Effector memory CD4-positive, alpha-beta T cell (primary cell): Measurements from ENCODE around the gene LITAF.
"Not testable (repeated sequence)": the region's sequence is repeated elsewhere in the genome, so short reads cannot be mapped to it uniquely, and the experiment has no call there.

ENCODE experiments used
- DNase-seq, 3 donors: peaks; one replicate each; pipeline ENCODE4 v3.0.0-alpha.2; 2020
- H3K27ac ChIP-seq: 2 replicates; pipeline ENCODE4 v1.7.0; 2013; ENCODE audit warnings: mild to moderate bottlenecking, low read length, moderate library complexity; ENCODE audit not compliant: insufficient read depth, poor library complexity, severe bottlenecking
- H3K27me3 ChIP-seq: replicated peaks from 2 replicates; pipeline ENCODE4 v1.7.0; 2013; ENCODE audit warnings: mild to moderate bottlenecking, low read length; ENCODE audit not compliant: insufficient read depth, control insufficient read depth, poor library complexity, severe bottlenecking
- H3K36me3 ChIP-seq: 2 replicates; pipeline ENCODE4 v1.7.0; 2013; ENCODE audit warnings: mild to moderate bottlenecking, low read length, moderate library complexity; ENCODE audit not compliant: control insufficient read depth, insufficient read depth
- H3K4me1 ChIP-seq: 2 replicates; pipeline ENCODE4 v1.7.0; 2013; ENCODE audit warnings: low read length, mild to moderate bottlenecking; ENCODE audit not compliant: control insufficient read depth, insufficient read depth, poor library complexity, severe bottlenecking
- H3K4me3 ChIP-seq: 2 replicates; pipeline ENCODE4 v1.7.0; 2013; ENCODE audit warnings: low read length, low read depth, mild to moderate bottlenecking; ENCODE audit not compliant: insufficient read depth, poor library complexity, severe bottlenecking
- H3K9me3 ChIP-seq: 2 replicates; pipeline ENCODE4 v1.7.0; 2013; ENCODE audit warnings: mild to moderate bottlenecking, low read length, moderate library complexity; ENCODE audit not compliant: control insufficient read depth

The LITAF gene

GRCh38 chr16:11563493-11564040 is 23.2 kb downstream of the LITAF start:
- no peak overlapping the region for H3K27ac ChIP-seq
- peaks cover 12% of the 10 kb centered on the region for H3K36me3 ChIP-seq
- H3K4me1 ChIP-seq: peaks cover 44% of the 10 kb centered on the region
- H3K4me3 ChIP-seq: no peak overlapping the region
- H3K27me3 ChIP-seq: no peaks in the 10 kb centered on the region
- H3K9me3 ChIP-seq: no peaks in the 10 kb centered on the region
- DNase-seq: no peak

- H3K9me3 ChIP-seq: no peaks in the 10 kb centered on the region
- no peak for DNase-seq
- H3K36me3 ChIP-seq: peaks cover 12% of the 10 kb centered on the region
- no peak overlapping the region for H3K27ac ChIP-seq
- no peaks in the 10 kb centered on the region for H3K27me3 ChIP-seq
- H3K4me1 ChIP-seq: peaks cover 48% of the 10 kb centered on the region
- no peak overlapping the region for H3K4me3 ChIP-seq
Observed at GRCh38 chr16:11562941-11563340, 23.8 kb downstream of the LITAF start.

GRCh38 chr16:11562411-11562810 is 24.3 kb downstream of the LITAF start:
- peaks cover 53% of the 10 kb centered on the region for H3K4me1 ChIP-seq
- peak overlapping the region; percentile 87 for H3K27ac ChIP-seq
- peaks cover 12% of the 10 kb centered on the region for H3K36me3 ChIP-seq
- no peak overlapping the region for H3K4me3 ChIP-seq
- H3K9me3 ChIP-seq: no peaks in the 10 kb centered on the region
- H3K27me3 ChIP-seq: no peaks in the 10 kb centered on the region
- DNase-seq: no peak

GRCh38 chr16:11561856-11562255 is 24.9 kb downstream of the LITAF start:
- Histone ChIP-seq H3K9me3 (no peaks in the 10 kb centered on the region), H3K27ac (peak overlapping the region; percentile 87), H3K27me3 (no peaks in the 10 kb centered on the region), H3K4me1 (peaks cover 58% of the 10 kb centered on the region), H3K4me3 (peak overlapping the region; percentile 41), H3K36me3 (peaks cover 12% of the 10 kb centered on the region)
- no peak for DNase-seq

GRCh38 chr16:11561454-11561805 is 25.3 kb downstream of the LITAF start:
- Histone ChIP-seq H3K27ac (peak overlapping the region; percentile 87), H3K9me3 (no peaks in the 10 kb centered on the region), H3K4me1 (peaks cover 60% of the 10 kb centered on the region), H3K36me3 (peaks cover 11% of the 10 kb centered on the region), H3K4me3 (peak overlapping the region; percentile 41), H3K27me3 (no peaks in the 10 kb centered on the region)
- DNase-seq: no peak

- peaks cover 62% of the 10 kb centered on the region for H3K4me1 ChIP-seq
- H3K27me3 ChIP-seq: no peaks in the 10 kb centered on the region
- H3K27ac ChIP-seq: peak overlapping the region; percentile 87
- H3K36me3 ChIP-seq: peaks cover 12% of the 10 kb centered on the region
- peak; percentile 52 to 73 (median 53) for DNase-seq
- peak overlapping the region; percentile 41 for H3K4me3 ChIP-seq
- H3K9me3 ChIP-seq: no peaks in the 10 kb centered on the region
Observed at GRCh38 chr16:11560701-11561453, 25.8 kb downstream of the LITAF start.

- H3K27ac ChIP-seq: peak overlapping the region; percentile 40
- not testable (repeated sequence) for H3K4me3 ChIP-seq, H3K27me3 ChIP-seq, H3K9me3 ChIP-seq, DNase-seq
- H3K36me3 ChIP-seq: peaks cover 30% of the 10 kb centered on the region
- H3K4me1 ChIP-seq: peaks cover 59% of the 10 kb centered on the region
Observed at GRCh38 chr16:11558308-11558823, 28.4 kb downstream of the LITAF start.

GRCh38 chr16:11557801-11558200 is 28.9 kb downstream of the LITAF start:
- DNase-seq: no peak
- Histone ChIP-seq H3K36me3 (peaks cover 35% of the 10 kb centered on the region), H3K27me3 (no peaks in the 10 kb centered on the region), H3K4me3 (no peak overlapping the region), H3K9me3 (no peaks in the 10 kb centered on the region), H3K4me1 (peaks cover 57% of the 10 kb centered on the region), H3K27ac (peak overlapping the region; percentile 40)

- peaks cover 55% of the 10 kb centered on the region for H3K4me1 ChIP-seq
- no peak overlapping the region for H3K4me3 ChIP-seq
- no peaks in the 10 kb centered on the region for H3K27me3 ChIP-seq
- H3K27ac ChIP-seq: peak overlapping the region; percentile 21
- H3K9me3 ChIP-seq: no peaks in the 10 kb centered on the region
- DNase-seq: peak in 1 of 3 donors; percentile 11
- H3K36me3 ChIP-seq: peaks cover 42% of the 10 kb centered on the region
Observed at GRCh38 chr16:11556945-11557720, 29.6 kb downstream of the LITAF start.
